ENCODE results near the gene HOXB4.

HOXB4 gene

GRCh38 chr17:48577946-48578615 lies at the start of gene HOXB4:
HOXB4 (minus strand) TSS chr17:48578350; CDS start chr17:48578319, 31 bp downstream.
- DNase-seq = peak in 1 of 2 experiments; percentile 28

- no peak for DNase-seq
These were observed 49.0 kb upstream of the HOXB4 start for GRCh38 chr17:48627118-48627597.

GRCh38 chr17:48626245-48627117 lies 48.3 kb upstream of the HOXB4 start, which contains the start of gene HOXB9:
HOXB9 (minus strand) TSS chr17:48626358; CDS start chr17:48626269, 89 bp downstream.
- no peak for DNase-seq

- no peak for DNase-seq
These were observed 47.5 kb upstream of the HOXB4 start for GRCh38 chr17:48625495-48626244.

GRCh38 chr17:48624544-48625494 lies 46.7 kb upstream of the HOXB4 start:
- DNase-seq = no peak

- DNase-seq = no peak
These were observed 46.0 kb upstream of the HOXB4 start for GRCh38 chr17:48624118-48624517.

- no peak for DNase-seq
These were observed 45.4 kb upstream of the HOXB4 start for GRCh38 chr17:48623583-48623982.

- DNase-seq = no peak
These were observed 44.7 kb upstream of the HOXB4 start for GRCh38 chr17:48622857-48623256.

GRCh38 chr17:48621410-48622392 lies 43.6 kb upstream of the HOXB4 start:
- no peak for DNase-seq

- no peak for DNase-seq
These were observed 42.5 kb upstream of the HOXB4 start for GRCh38 chr17:48620461-48621139.

- no peak for DNase-seq
These were observed 41.8 kb upstream of the HOXB4 start for GRCh38 chr17:48619826-48620449.

GRCh38 chr17:48618256-48618896 lies 40.2 kb upstream of the HOXB4 start:
- peak; percentile 74 to 76 for DNase-seq

GRCh38 chr17:48617471-48618255 lies 39.5 kb upstream of the HOXB4 start:
- DNase-seq = no peak

GRCh38 chr17:48616717-48617470 lies 38.7 kb upstream of the HOXB4 start:
- DNase-seq = no peak

GRCh38 chr17:48615963-48616716 lies 38.0 kb upstream of the HOXB4 start:
- DNase-seq = no peak

All from AML-193 (cell line).